ENCODE results near the gene RFC1. TPM values are rescaled to one million over a fixed set of nuclear protein-coding genes. Genes with fewer than 3 reads are reported as not detected.
"Not testable (repeated sequence)": the region's sequence is repeated elsewhere in the genome, so short reads cannot be mapped to it uniquely, and the experiment has no call there.

The RFC1 gene
- 32.6 and 42.1 TPM in 2 replicates for total RNA-seq

- Histone ChIP-seq H3K27me3 (ENCODE audit: control insufficient read depth, insufficient read depth, low read length) (no peaks in the 10 kb centered on the region), H3K36me3 (ENCODE audit: control insufficient read depth, insufficient read depth, low read length) (no peaks in the 10 kb centered on the region), H3K4me3 (ENCODE audit: low read depth, low read length) (peak within 1 kb of the TSS; percentile 91)
- DNase-seq (ENCODE audit: low read depth) = peak; percentile 60
- TF ChIP-seq CTCF (IDR thresholded peaks at IDR 0.05; ENCODE audit: insufficient read depth, low read length, poor library complexity, severe bottlenecking) = no peak
Observed at GRCh38 chr4:39365830-39366771, at the start of gene RFC1. RFC1 (minus strand) TSS chr4:39366362; CDS start chr4:39366241, 121 bp downstream.

- DNase-seq (ENCODE audit: low read depth) = no peak
- TF ChIP-seq CTCF (IDR thresholded peaks at IDR 0.05; ENCODE audit: insufficient read depth, low read length, poor library complexity, severe bottlenecking) = no peak
- Histone ChIP-seq H3K36me3 (ENCODE audit: control insufficient read depth, insufficient read depth, low read length) (no peaks in the 10 kb centered on the region), H3K4me3 (ENCODE audit: low read depth, low read length) (no peak overlapping the region), H3K27me3 (ENCODE audit: control insufficient read depth, insufficient read depth, low read length) (no peaks in the 10 kb centered on the region)
Observed at GRCh38 chr4:39415678-39416283, 49.6 kb upstream of the RFC1 start.

- H3K4me3 ChIP-seq (ENCODE audit: low read depth, low read length); H3K27me3 ChIP-seq (ENCODE audit: control insufficient read depth, insufficient read depth, low read length); DNase-seq (ENCODE audit: low read depth); H3K36me3 ChIP-seq (ENCODE audit: control insufficient read depth, insufficient read depth, low read length): not testable (repeated sequence)
Observed at GRCh38 chr4:39411561-39411960, 45.4 kb upstream of the RFC1 start.

- DNase-seq (ENCODE audit: low read depth) = no peak
- no peak overlapping the region for H3K4me3 ChIP-seq (ENCODE audit: low read depth, low read length)
- no peak for TF ChIP-seq CTCF (IDR thresholded peaks at IDR 0.05; ENCODE audit: insufficient read depth, low read length, poor library complexity, severe bottlenecking)
- H3K36me3 ChIP-seq (ENCODE audit: control insufficient read depth, insufficient read depth, low read length) = no peaks in the 10 kb centered on the region
- H3K27me3 ChIP-seq (ENCODE audit: control insufficient read depth, insufficient read depth, low read length) = no peaks in the 10 kb centered on the region
Observed at GRCh38 chr4:39410415-39410814, 44.3 kb upstream of the RFC1 start.

GRCh38 chr4:39407584-39407885 is 41.4 kb upstream of the RFC1 start:
- H3K27me3 ChIP-seq (ENCODE audit: control insufficient read depth, insufficient read depth, low read length) = no peaks in the 10 kb centered on the region
- H3K4me3 ChIP-seq (ENCODE audit: low read depth, low read length) = no peak overlapping the region
- no peak for TF ChIP-seq CTCF (IDR thresholded peaks at IDR 0.05; ENCODE audit: insufficient read depth, low read length, poor library complexity, severe bottlenecking)
- H3K36me3 ChIP-seq (ENCODE audit: control insufficient read depth, insufficient read depth, low read length) = no peaks in the 10 kb centered on the region
- no peak for DNase-seq (ENCODE audit: low read depth)

- H3K4me3 ChIP-seq (ENCODE audit: low read depth, low read length) = no peak within 1 kb of the TSS
- DNase-seq (ENCODE audit: low read depth) = no peak
- no peaks in the 10 kb centered on the region for H3K36me3 ChIP-seq (ENCODE audit: control insufficient read depth, insufficient read depth, low read length)
- no peaks in the 10 kb centered on the region for H3K27me3 ChIP-seq (ENCODE audit: control insufficient read depth, insufficient read depth, low read length)
- no peak for TF ChIP-seq CTCF (IDR thresholded peaks at IDR 0.05; ENCODE audit: insufficient read depth, low read length, poor library complexity, severe bottlenecking)
Observed at GRCh38 chr4:39406763-39407583, 40.8 kb upstream of the RFC1 start, which contains the start of gene KLB. KLB (plus strand) TSS chr4:39406930; CDS start chr4:39406950, 20 bp downstream.

- not testable (repeated sequence) for DNase-seq (ENCODE audit: low read depth); H3K4me3 ChIP-seq (ENCODE audit: low read depth, low read length); H3K36me3 ChIP-seq (ENCODE audit: control insufficient read depth, insufficient read depth, low read length); H3K27me3 ChIP-seq (ENCODE audit: control insufficient read depth, insufficient read depth, low read length)
Observed at GRCh38 chr4:39401640-39402039, 35.5 kb upstream of the RFC1 start.

Measured in kidney epithelial cell (primary cell).